GM23338 (cell line): ENCODE measurements around the gene FRY. TPM values are rescaled to one million over a fixed set of nuclear protein-coding genes. Genes with fewer than 3 reads are reported as not detected.

ENCODE experiments used
- ATAC-seq: fragments of 200-7000 bp; cut with Tn5 transposase; 3 replicates; pipeline ENCODE4 v1.9.1; 2020
- DNase-seq: peaks from one replicate; pipeline ENCODE4 v3.0.0-alpha.2; 2015; ENCODE audit warnings: low spot score
- H2AFZ ChIP-seq: fragments of 200-600 bp; sonication (generic); 2 replicates; pipeline ENCODE4 v1.8.0; 2016; ENCODE audit warnings: antibody characterized with exemption, mild to moderate bottlenecking, moderate library complexity
- H3F3A ChIP-seq: fragments of 200-600 bp; sonication (generic); replicated peaks from 2 replicates; pipeline ENCODE4 v1.8.0; 2017; ENCODE audit warnings: antibody characterized with exemption, mixed run types, low read depth
- H3K27ac ChIP-seq: fragments of 200-600 bp; sonication (generic); 2 replicates; pipeline ENCODE4 v1.6.1; 2016; ENCODE audit warnings: low read depth
- H3K27me3 ChIP-seq: fragments of 200-600 bp; sonication (generic); 2 replicates; pipeline ENCODE4 v1.8.0; 2016; ENCODE audit warnings: mild to moderate bottlenecking, mixed run types, moderate library complexity; ENCODE audit not compliant: insufficient read depth
- H3K36me3 ChIP-seq: fragments of 200-600 bp; sonication (generic); 2 replicates; pipeline ENCODE4 v1.8.0; 2016; ENCODE audit warnings: mild to moderate bottlenecking; ENCODE audit not compliant: insufficient read depth
- H3K4me1 ChIP-seq: fragments of 200-600 bp; sonication (generic); 2 replicates; pipeline ENCODE4 v1.8.0; 2016; ENCODE audit warnings: mild to moderate bottlenecking, moderate library complexity; ENCODE audit not compliant: insufficient read depth
- H3K4me2 ChIP-seq: fragments of 200-600 bp; sonication (generic); 2 replicates; pipeline ENCODE4 v1.7.1; 2017; ENCODE audit warnings: mixed run types
- H3K4me3 ChIP-seq: fragments of 200-600 bp; sonication (generic); 2 replicates; pipeline ENCODE4 v1.6.1; 2016; ENCODE audit warnings: mixed run types
- H3K79me2 ChIP-seq: fragments of 200-600 bp; sonication (generic); replicated peaks from 2 replicates; pipeline ENCODE4 v1.8.0; 2017; ENCODE audit warnings: mild to moderate bottlenecking; ENCODE audit not compliant: insufficient read depth
- H3K9me2 ChIP-seq: fragments of 200-600 bp; sonication (generic); 2 replicates; pipeline ENCODE4 v1.8.0; 2017; ENCODE audit not compliant: insufficient read depth
- H4K20me1 ChIP-seq: fragments of 200-600 bp; sonication (generic); replicated peaks from 2 replicates; pipeline ENCODE4 v1.8.0; 2017; ENCODE audit warnings: mild to moderate bottlenecking; ENCODE audit not compliant: insufficient read depth
- H3K27ac Mint-ChIP-seq: 2 replicates; pipeline ENCODE4 v1.8.0; 2020; ENCODE audit warnings: inconsistent platforms, mild to moderate bottlenecking, moderate library complexity, mixed read lengths
- H3K27me3 Mint-ChIP-seq: 3 replicates; pipeline ENCODE4 v1.8.0; 2022; ENCODE audit warnings: low read depth, mild to moderate bottlenecking, moderate library complexity, mixed read lengths, inconsistent platforms; ENCODE audit not compliant: insufficient read depth, poor library complexity
- H3K36me3 Mint-ChIP-seq: 3 replicates; pipeline ENCODE4 v1.8.0; 2021; ENCODE audit warnings: low read depth, mild to moderate bottlenecking, inconsistent platforms, moderate library complexity, mixed read lengths
- H3K4me1 Mint-ChIP-seq: 3 replicates; pipeline ENCODE4 v1.8.0; 2020; ENCODE audit warnings: mild to moderate bottlenecking, inconsistent platforms, mixed read lengths
- H3K4me3 Mint-ChIP-seq: 3 replicates; pipeline ENCODE4 v1.8.0; 2021; ENCODE audit warnings: moderate library complexity, mild to moderate bottlenecking, inconsistent platforms, mixed read lengths
- H3K9me3 Mint-ChIP-seq: 3 replicates; pipeline ENCODE4 v1.8.0; 2020; ENCODE audit warnings: moderate library complexity, mild to moderate bottlenecking, inconsistent platforms, mixed read lengths
- CTCF ChIP-seq, 2 experiments: fragments of 200-600 bp in 1 of 2; sonication (generic) in 1 of 2; conservative IDR thresholded peaks; 2 replicates each; pipeline versions ENCODE4 v1.5.1 to v1.6.1; 2016 to 2017; ENCODE audit warnings: antibody characterized with exemption in 2 of 2, low read depth in 2 of 2, mild to moderate bottlenecking in 2 of 2, moderate library complexity in 1 of 2
- EZH2phosphoT487 ChIP-seq: fragments of 200-600 bp; sonication (generic); IDR thresholded peaks from one replicate; pipeline ENCODE4 v1.8.1; 2018; ENCODE audit warnings: antibody characterized with exemption; ENCODE audit not compliant: unreplicated experiment
- JUNB ChIP-seq: IDR thresholded peaks from one replicate; pipeline ENCODE4 v1.6.1; 2016; ENCODE audit warnings: antibody characterized with exemption; ENCODE audit not compliant: unreplicated experiment
- NANOG ChIP-seq: IDR thresholded peaks from 2 replicates; pipeline ENCODE4 v1.6.1; 2016; ENCODE audit warnings: antibody characterized with exemption, borderline replicate concordance
- POLR2AphosphoS5 ChIP-seq: IDR thresholded peaks from 2 replicates; pipeline ENCODE4 v1.6.1; 2016; ENCODE audit warnings: antibody characterized with exemption, low read depth
- REST ChIP-seq: IDR thresholded peaks from one replicate; pipeline ENCODE4 v1.6.1; 2018; ENCODE audit warnings: antibody characterized with exemption; ENCODE audit not compliant: unreplicated experiment
- STAT1 ChIP-seq: IDR thresholded peaks from one replicate; pipeline ENCODE4 v1.6.1; 2016; ENCODE audit warnings: antibody characterized with exemption; ENCODE audit not compliant: unreplicated experiment
- ZNF331 ChIP-seq: fragments of 250-450 bp; sonication (Bioruptor Pico); IDR thresholded peaks from 2 replicates; pipeline ENCODE4 v1.5.0; 2020; ENCODE audit warnings: low read depth, mild to moderate bottlenecking, moderate library complexity
- ZNF462 ChIP-seq: fragments of 250-450 bp; sonication (Bioruptor Pico); IDR thresholded peaks from 2 replicates; pipeline ENCODE4 v1.5.0; 2020; ENCODE audit warnings: mild to moderate bottlenecking, moderate library complexity
- polyA plus RNA-seq: library from polyadenylated mRNA; unstranded; fragments of >200 nt; fragmentation: Nextera tagmentation; extraction: Ambion mirVana; gene quantifications from 2 replicates; pipeline ENCODE4 v1.2.1, GENCODE V29; 2016
- total RNA-seq: library from RNA; depleted of rRNA; stranded (reverse); fragments of >200 nt; shearing (Covaris generic); gene quantifications from 2 replicates; pipeline ENCODE4 v1.2.3, GENCODE V29; 2014

The FRY gene
- total and polyA plus RNA-seq, 2 experiments from 2014 or later: 2.4 to 10.1 TPM

- H3K79me2 ChIP-seq: no peaks in the 10 kb centered on the region
- no peaks in the 10 kb centered on the region for H3K36me3 Mint-ChIP-seq
- no peaks in the 10 kb centered on the region for H3K9me3 Mint-ChIP-seq
- ATAC-seq: peak; percentile 76
- H4K20me1 ChIP-seq: no peaks in the 10 kb centered on the region
- peaks cover 7% of the 10 kb centered on the region for H3K27me3 Mint-ChIP-seq
- H3K27ac ChIP-seq: no peak overlapping the region
- no peak overlapping the region for H3K4me3 ChIP-seq
- DNase-seq: peak; percentile 74
- no peak overlapping the region for H3K4me3 Mint-ChIP-seq
- H3K27me3 ChIP-seq: no peaks in the 10 kb centered on the region
- TF ChIP-seq CTCF (conservative IDR thresholded peaks at IDR 0.05; ENCODE audit: low read depth in 2 of 2) (peak; percentile 66 to 82), STAT1 (no peak)
- no peaks in the 10 kb centered on the region for H3K9me2 ChIP-seq
- H3K36me3 ChIP-seq: no peaks in the 10 kb centered on the region
- no peak overlapping the region for H3K27ac Mint-ChIP-seq
- no peaks in the 10 kb centered on the region; the same call in 1 of the 2 replicates for H3K4me1 ChIP-seq
- H2AFZ ChIP-seq: no peak overlapping the region
- H3K4me2 ChIP-seq: no peak overlapping the region
- peaks cover 7% of the 10 kb centered on the region for H3K4me1 Mint-ChIP-seq
- no peaks in the 10 kb centered on the region for H3F3A ChIP-seq
Measured at GRCh38 chr13:32310134-32310706, 278.6 kb downstream of the FRY start.

GRCh38 chr13:32311188-32311897, 279.8 kb downstream of the FRY start:
- no peak overlapping the region for H3K4me3 Mint-ChIP-seq
- no peaks in the 10 kb centered on the region for H3K36me3 ChIP-seq
- H3K27ac Mint-ChIP-seq: no peak overlapping the region
- H4K20me1 ChIP-seq: no peaks in the 10 kb centered on the region
- H3K9me2 ChIP-seq: no peaks in the 10 kb centered on the region
- no peaks in the 10 kb centered on the region for H3K36me3 Mint-ChIP-seq
- H3K9me3 Mint-ChIP-seq: no peaks in the 10 kb centered on the region
- DNase-seq (no peak), ATAC-seq (no peak)
- peak overlapping the region; percentile 58 for H2AFZ ChIP-seq
- H3K4me1 ChIP-seq: no peaks in the 10 kb centered on the region; the same call in 1 of the 2 replicates
- H3K27me3 Mint-ChIP-seq: peaks cover 9% of the 10 kb centered on the region
- no peaks in the 10 kb centered on the region for H3K27me3 ChIP-seq
- H3K4me2 ChIP-seq: no peak overlapping the region
- H3F3A ChIP-seq: no peaks in the 10 kb centered on the region
- H3K4me1 Mint-ChIP-seq: peaks cover 7% of the 10 kb centered on the region
- no peak overlapping the region for H3K27ac ChIP-seq
- H3K79me2 ChIP-seq: no peaks in the 10 kb centered on the region
- no peak overlapping the region for H3K4me3 ChIP-seq
- TF ChIP-seq JUNB: no peak
- no peak for TF ChIP-seq ZNF331 (CRISPR knock-in tag)
- no peak for TF ChIP-seq POLR2AphosphoS5
- TF ChIP-seq NANOG: no peak
- no peak for TF ChIP-seq EZH2phosphoT487
- no peak for TF ChIP-seq REST
- TF ChIP-seq ZNF462 (CRISPR knock-in tag): no peak
